ENCODE results near the gene H2AZ1.
A peak's percentile ranks its signal among the peaks of the same experiment; 100 is the strongest.
"Not testable (repeated sequence)": the region's sequence is repeated elsewhere in the genome, so short reads cannot be mapped to it uniquely, and the experiment has no call there.

H2AZ1 gene

GRCh38 chr4:99965674-99966350 lies 15.7 kb upstream of the H2AZ1 start:
- WGBS (ENCODE audit: insufficient coverage, insufficient read length) = no CpG with 5 or more reads among the region's 5 CpGs
- Histone ChIP-seq H3K36me3 (ENCODE audit: control insufficient read depth, insufficient read depth, low read length) (no peaks in the 10 kb centered on the region), H3K9me3 (ENCODE audit: control insufficient read depth, insufficient read depth, low read length) (no peaks in the 10 kb centered on the region), H3K27ac (ENCODE audit: low read length) (no peak overlapping the region), H3K27me3 (ENCODE audit: control insufficient read depth, insufficient read depth, low read length) (no peaks in the 10 kb centered on the region), H3K4me1 (ENCODE audit: control insufficient read depth, insufficient read depth, low read length) (no peaks in the 10 kb centered on the region), H3K4me3 (ENCODE audit: low read length) (no peak overlapping the region)
- DNase-seq (ENCODE audit: low read depth, low spot score) = no peak

DNA sequence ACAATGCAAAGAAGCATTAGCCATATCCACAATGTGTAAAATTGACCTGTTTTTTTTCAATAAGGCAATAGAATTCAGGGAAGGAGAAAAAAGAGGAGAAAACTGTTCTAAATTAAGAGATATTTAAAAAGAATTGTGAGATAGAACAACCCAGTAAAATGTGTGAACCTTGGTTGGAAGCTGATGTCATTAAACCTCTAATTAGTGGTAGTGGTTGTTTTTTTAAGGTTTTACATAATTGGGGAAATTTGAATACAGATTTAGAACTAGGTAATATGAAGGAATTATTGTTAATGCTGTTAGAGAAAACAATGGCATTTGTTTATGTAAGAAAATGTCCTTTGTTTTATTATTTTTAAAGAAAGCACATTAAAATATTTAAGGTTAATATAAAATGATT lies 15.1 kb upstream of the H2AZ1 start:
- Histone ChIP-seq H3K9me3 (ENCODE audit: control insufficient read depth, insufficient read depth, low read length) (no peaks in the 10 kb centered on the region), H3K27me3 (ENCODE audit: control insufficient read depth, insufficient read depth, low read length) (no peaks in the 10 kb centered on the region), H3K27ac (ENCODE audit: low read length) (no peak overlapping the region), H3K4me1 (ENCODE audit: control insufficient read depth, insufficient read depth, low read length) (no peaks in the 10 kb centered on the region), H3K4me3 (ENCODE audit: low read length) (no peak overlapping the region), H3K36me3 (ENCODE audit: control insufficient read depth, insufficient read depth, low read length) (no peaks in the 10 kb centered on the region)
- DNase-seq (ENCODE audit: low read depth, low spot score) = no peak

GRCh38 chr4:99961711-99962110 lies 11.6 kb upstream of the H2AZ1 start:
- Histone ChIP-seq H3K27ac (ENCODE audit: low read length) (no peak overlapping the region), H3K4me3 (ENCODE audit: low read length) (no peak overlapping the region), H3K9me3 (ENCODE audit: control insufficient read depth, insufficient read depth, low read length) (no peaks in the 10 kb centered on the region), H3K27me3 (ENCODE audit: control insufficient read depth, insufficient read depth, low read length) (no peaks in the 10 kb centered on the region), H3K36me3 (ENCODE audit: control insufficient read depth, insufficient read depth, low read length) (no peaks in the 10 kb centered on the region), H3K4me1 (ENCODE audit: control insufficient read depth, insufficient read depth, low read length) (no peaks in the 10 kb centered on the region)
- DNase-seq (ENCODE audit: low read depth, low spot score) = no peak
- no CpG with 5 or more reads among the region's 1 CpG for WGBS (ENCODE audit: insufficient coverage, insufficient read length)

GRCh38 chr4:99960648-99961047 lies 10.6 kb upstream of the H2AZ1 start:
- DNase-seq (ENCODE audit: low read depth, low spot score) = no peak
- H3K36me3 ChIP-seq (ENCODE audit: control insufficient read depth, insufficient read depth, low read length) = no peaks in the 10 kb centered on the region

GRCh38 chr4:99958207-99958606 lies 8.1 kb upstream of the H2AZ1 start:
- not testable (repeated sequence) for H3K9me3 ChIP-seq (ENCODE audit: control insufficient read depth, insufficient read depth, low read length); H3K27me3 ChIP-seq (ENCODE audit: control insufficient read depth, insufficient read depth, low read length); H3K27ac ChIP-seq (ENCODE audit: low read length); H3K4me1 ChIP-seq (ENCODE audit: control insufficient read depth, insufficient read depth, low read length); H3K36me3 ChIP-seq (ENCODE audit: control insufficient read depth, insufficient read depth, low read length); H3K4me3 ChIP-seq (ENCODE audit: low read length); DNase-seq (ENCODE audit: low read depth, low spot score)
- no CpG with 5 or more reads among the region's 3 CpGs for WGBS (ENCODE audit: insufficient coverage, insufficient read length)

More at GRCh38 chr4:99960648-99961047, 10.6 kb upstream of the H2AZ1 start:
- Histone ChIP-seq H3K27ac (ENCODE audit: low read length) (no peak overlapping the region), H3K27me3 (ENCODE audit: control insufficient read depth, insufficient read depth, low read length) (no peaks in the 10 kb centered on the region), H3K4me3 (ENCODE audit: low read length) (no peak overlapping the region), H3K4me1 (ENCODE audit: control insufficient read depth, insufficient read depth, low read length) (no peaks in the 10 kb centered on the region), H3K9me3 (ENCODE audit: control insufficient read depth, insufficient read depth, low read length) (no peaks in the 10 kb centered on the region)
- WGBS (ENCODE audit: insufficient coverage, insufficient read length) = no CpG with 5 or more reads among the region's 2 CpGs

DNA sequence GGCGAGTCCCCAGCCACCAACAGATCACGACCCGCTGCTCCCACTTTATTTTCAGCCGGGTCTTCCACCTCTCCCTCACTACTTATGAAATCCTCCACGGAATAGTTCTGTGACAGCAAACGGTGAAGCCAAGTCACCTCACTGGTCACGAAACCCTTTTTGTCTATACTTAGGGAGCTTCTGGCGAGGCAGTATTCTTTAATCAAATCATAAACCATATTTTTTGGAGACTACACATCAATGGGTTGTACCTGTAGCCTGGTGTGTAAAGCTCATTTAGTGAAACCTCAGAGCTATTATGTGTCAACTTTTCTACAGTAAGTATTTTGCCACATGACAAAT lies 809 bp upstream of the H2AZ1 start:
- Histone ChIP-seq H3K27me3 (ENCODE audit: control insufficient read depth, insufficient read depth, low read length) (no peaks in the 10 kb centered on the region), H3K4me3 (ENCODE audit: low read length) (peak overlapping the region; percentile 58; the same call in 1 of the 2 replicates), H3K4me1 (ENCODE audit: control insufficient read depth, insufficient read depth, low read length) (no peaks in the 10 kb centered on the region), H3K9me3 (ENCODE audit: control insufficient read depth, insufficient read depth, low read length) (no peaks in the 10 kb centered on the region), H3K27ac (ENCODE audit: low read length) (no peak overlapping the region), H3K36me3 (ENCODE audit: control insufficient read depth, insufficient read depth, low read length) (peaks cover 5% of the 10 kb centered on the region; the same call in 1 of the 2 replicates)
- no CpG with 5 or more reads among the region's 8 CpGs for WGBS (ENCODE audit: insufficient coverage, insufficient read length)
- no peak for DNase-seq (ENCODE audit: low read depth, low spot score)

GRCh38 chr4:99949034-99949998 lies 759 bp downstream of the H2AZ1 start:
- peak overlapping the region; percentile 73 for H3K4me3 ChIP-seq (ENCODE audit: low read length)
- no peak overlapping the region for H3K27ac ChIP-seq (ENCODE audit: low read length)
- peaks cover 5% of the 10 kb centered on the region; the same call in 1 of the 2 replicates for H3K36me3 ChIP-seq (ENCODE audit: control insufficient read depth, insufficient read depth, low read length)
- no peaks in the 10 kb centered on the region for H3K4me1 ChIP-seq (ENCODE audit: control insufficient read depth, insufficient read depth, low read length)
- DNase-seq (ENCODE audit: low read depth, low spot score) = peak; percentile 79
- WGBS (ENCODE audit: insufficient coverage, insufficient read length) = no CpG with 5 or more reads among the region's 98 CpGs
- H3K9me3 ChIP-seq (ENCODE audit: control insufficient read depth, insufficient read depth, low read length) = no peaks in the 10 kb centered on the region
- H3K27me3 ChIP-seq (ENCODE audit: control insufficient read depth, insufficient read depth, low read length) = no peaks in the 10 kb centered on the region

DNA sequence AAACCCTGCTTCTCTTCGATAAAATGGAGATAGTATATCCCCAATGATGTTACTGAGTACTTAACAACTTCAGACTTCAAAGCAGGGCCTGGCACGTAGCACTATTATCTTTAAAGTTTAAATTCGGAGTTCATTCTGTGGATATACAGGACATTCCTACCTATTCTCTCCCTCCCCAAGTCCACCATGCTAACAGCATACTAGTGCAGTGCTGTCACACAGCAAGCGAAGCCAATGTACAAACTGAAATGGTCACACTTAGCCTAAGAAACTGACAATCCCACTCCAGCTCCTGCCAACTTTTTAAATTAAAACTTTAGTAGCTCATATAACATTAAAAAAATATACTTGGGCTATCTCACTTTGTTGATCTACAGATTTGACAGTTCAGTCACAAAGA lies 2.5 kb downstream of the H2AZ1 start:
- H3K4me3 ChIP-seq (ENCODE audit: low read length) = no peak overlapping the region
- no peak overlapping the region for H3K27ac ChIP-seq (ENCODE audit: low read length)
- H3K27me3 ChIP-seq (ENCODE audit: control insufficient read depth, insufficient read depth, low read length) = no peaks in the 10 kb centered on the region
- no peaks in the 10 kb centered on the region for H3K9me3 ChIP-seq (ENCODE audit: control insufficient read depth, insufficient read depth, low read length)
- DNase-seq (ENCODE audit: low read depth, low spot score) = no peak
- H3K36me3 ChIP-seq (ENCODE audit: control insufficient read depth, insufficient read depth, low read length) = peaks cover 5% of the 10 kb centered on the region; the same call in 1 of the 2 replicates
- WGBS (ENCODE audit: insufficient coverage, insufficient read length) = no CpG with 5 or more reads among the region's 4 CpGs
- H3K4me1 ChIP-seq (ENCODE audit: control insufficient read depth, insufficient read depth, low read length) = no peaks in the 10 kb centered on the region

DNA sequence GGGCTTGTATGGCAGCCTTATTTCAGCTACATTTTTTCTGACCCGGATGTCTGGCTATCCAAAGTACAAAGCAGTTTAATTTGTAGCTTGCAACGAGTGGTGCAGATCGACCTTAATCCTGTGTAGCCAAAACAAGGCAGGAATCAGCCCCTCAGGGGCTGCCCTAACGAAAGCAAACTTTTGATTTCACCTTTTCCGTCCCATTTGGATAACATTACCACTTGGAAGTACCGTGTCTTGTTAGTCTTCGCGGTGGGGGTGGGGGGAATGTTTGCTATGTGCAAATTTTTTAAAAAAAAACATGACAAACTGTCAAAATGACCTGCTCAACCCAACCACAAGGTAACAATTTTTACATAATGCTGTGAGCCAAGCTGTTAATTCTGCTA lies 2.9 kb downstream of the H2AZ1 start:
- Histone ChIP-seq H3K9me3 (ENCODE audit: control insufficient read depth, insufficient read depth, low read length) (no peaks in the 10 kb centered on the region), H3K4me1 (ENCODE audit: control insufficient read depth, insufficient read depth, low read length) (no peaks in the 10 kb centered on the region), H3K4me3 (ENCODE audit: low read length) (peak overlapping the region; percentile 69; the same call in 1 of the 2 replicates), H3K27ac (ENCODE audit: low read length) (no peak overlapping the region), H3K27me3 (ENCODE audit: control insufficient read depth, insufficient read depth, low read length) (no peaks in the 10 kb centered on the region), H3K36me3 (ENCODE audit: control insufficient read depth, insufficient read depth, low read length) (peaks cover 5% of the 10 kb centered on the region; the same call in 1 of the 2 replicates)
- no peak for DNase-seq (ENCODE audit: low read depth, low spot score)
- no CpG with 5 or more reads among the region's 8 CpGs for WGBS (ENCODE audit: insufficient coverage, insufficient read length)

GRCh38 chr4:99946356-99947189 lies 3.5 kb downstream of the H2AZ1 start, which contains the start of gene DNAJB14:
DNAJB14 (minus strand) TSS chr4:99946618; CDS start chr4:99946571, 47 bp downstream.
- H3K4me3 ChIP-seq (ENCODE audit: low read length) = peak within 1 kb of the TSS; percentile 69
- DNase-seq (ENCODE audit: low read depth, low spot score) = peak; percentile 39
- no peaks in the 10 kb centered on the region for H3K4me1 ChIP-seq (ENCODE audit: control insufficient read depth, insufficient read depth, low read length)
- WGBS (ENCODE audit: insufficient coverage, insufficient read length) = no CpG with 5 or more reads among the region's 87 CpGs
- H3K36me3 ChIP-seq (ENCODE audit: control insufficient read depth, insufficient read depth, low read length) = peaks cover 5% of the 10 kb centered on the region; the same call in 1 of the 2 replicates
- H3K27me3 ChIP-seq (ENCODE audit: control insufficient read depth, insufficient read depth, low read length) = no peaks in the 10 kb centered on the region
- H3K27ac ChIP-seq (ENCODE audit: low read length) = no peak within 1 kb of the TSS
- H3K9me3 ChIP-seq (ENCODE audit: control insufficient read depth, insufficient read depth, low read length) = no peaks in the 10 kb centered on the region
